Neural cell (in vitro differentiated cells): ENCODE data around the gene AMN1.

Experiments used
- EP300 ChIP-seq: fragments of 450-650 bp; conservative IDR thresholded peaks from 2 replicates; pipeline ENCODE4 v1.6.1; 2014; ENCODE audit warnings: antibody characterized with exemption, mild to moderate bottlenecking, moderate library complexity; ENCODE audit not compliant: poor library complexity, severe bottlenecking
- EZH2 ChIP-seq: fragments of 200-600, 300-800 bp; shearing (Covaris generic), sonication (generic); IDR thresholded peaks from 2 replicates; pipeline ENCODE4 v1.6.1; 2014; ENCODE audit warnings: antibody characterized with exemption, low read length, borderline replicate concordance, mild to moderate bottlenecking; ENCODE audit not compliant: insufficient read depth, poor library complexity, severe bottlenecking
- POLR2AphosphoS5 ChIP-seq: IDR thresholded peaks from 2 replicates; pipeline ENCODE4 v1.6.1; 2012
- TF ChIP-seq, protein P1 (sequence below): fragments of 450-650 bp; IDR thresholded peaks from 2 replicates; pipeline ENCODE4 v1.5.1; 2014; ENCODE audit warnings: antibody characterized with exemption, mild to moderate bottlenecking, moderate library complexity; ENCODE audit not compliant: poor library complexity, severe bottlenecking
- TF ChIP-seq, protein P2 (sequence below): IDR thresholded peaks from 2 replicates; pipeline ENCODE4 v1.6.1; 2012; ENCODE audit warnings: borderline replicate concordance

DNA sequence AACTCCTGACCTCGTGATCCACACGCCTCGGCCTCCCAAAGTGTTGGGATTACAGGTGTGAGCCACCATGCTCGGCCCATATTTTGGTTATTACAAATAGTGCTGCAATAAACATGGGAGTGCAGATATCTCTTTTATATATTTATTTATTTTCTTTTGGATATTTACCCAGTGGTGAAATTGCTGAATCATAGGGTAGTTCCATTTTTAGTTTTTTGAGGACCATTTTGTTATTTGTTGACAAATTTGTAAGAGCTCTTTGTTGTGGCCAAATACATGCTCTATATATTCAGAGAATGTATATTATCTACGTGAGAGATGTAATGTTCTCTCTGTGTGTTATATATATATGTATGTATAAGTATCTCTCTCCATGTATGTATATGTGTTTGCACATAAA is 15.9 kb downstream of the AMN1 start:
- TF ChIP-seq, protein P1, sequence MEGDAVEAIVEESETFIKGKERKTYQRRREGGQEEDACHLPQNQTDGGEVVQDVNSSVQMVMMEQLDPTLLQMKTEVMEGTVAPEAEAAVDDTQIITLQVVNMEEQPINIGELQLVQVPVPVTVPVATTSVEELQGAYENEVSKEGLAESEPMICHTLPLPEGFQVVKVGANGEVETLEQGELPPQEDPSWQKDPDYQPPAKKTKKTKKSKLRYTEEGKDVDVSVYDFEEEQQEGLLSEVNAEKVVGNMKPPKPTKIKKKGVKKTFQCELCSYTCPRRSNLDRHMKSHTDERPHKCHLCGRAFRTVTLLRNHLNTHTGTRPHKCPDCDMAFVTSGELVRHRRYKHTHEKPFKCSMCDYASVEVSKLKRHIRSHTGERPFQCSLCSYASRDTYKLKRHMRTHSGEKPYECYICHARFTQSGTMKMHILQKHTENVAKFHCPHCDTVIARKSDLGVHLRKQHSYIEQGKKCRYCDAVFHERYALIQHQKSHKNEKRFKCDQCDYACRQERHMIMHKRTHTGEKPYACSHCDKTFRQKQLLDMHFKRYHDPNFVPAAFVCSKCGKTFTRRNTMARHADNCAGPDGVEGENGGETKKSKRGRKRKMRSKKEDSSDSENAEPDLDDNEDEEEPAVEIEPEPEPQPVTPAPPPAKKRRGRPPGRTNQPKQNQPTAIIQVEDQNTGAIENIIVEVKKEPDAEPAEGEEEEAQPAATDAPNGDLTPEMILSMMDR, result no peak
- TF ChIP-seq, protein P2, sequence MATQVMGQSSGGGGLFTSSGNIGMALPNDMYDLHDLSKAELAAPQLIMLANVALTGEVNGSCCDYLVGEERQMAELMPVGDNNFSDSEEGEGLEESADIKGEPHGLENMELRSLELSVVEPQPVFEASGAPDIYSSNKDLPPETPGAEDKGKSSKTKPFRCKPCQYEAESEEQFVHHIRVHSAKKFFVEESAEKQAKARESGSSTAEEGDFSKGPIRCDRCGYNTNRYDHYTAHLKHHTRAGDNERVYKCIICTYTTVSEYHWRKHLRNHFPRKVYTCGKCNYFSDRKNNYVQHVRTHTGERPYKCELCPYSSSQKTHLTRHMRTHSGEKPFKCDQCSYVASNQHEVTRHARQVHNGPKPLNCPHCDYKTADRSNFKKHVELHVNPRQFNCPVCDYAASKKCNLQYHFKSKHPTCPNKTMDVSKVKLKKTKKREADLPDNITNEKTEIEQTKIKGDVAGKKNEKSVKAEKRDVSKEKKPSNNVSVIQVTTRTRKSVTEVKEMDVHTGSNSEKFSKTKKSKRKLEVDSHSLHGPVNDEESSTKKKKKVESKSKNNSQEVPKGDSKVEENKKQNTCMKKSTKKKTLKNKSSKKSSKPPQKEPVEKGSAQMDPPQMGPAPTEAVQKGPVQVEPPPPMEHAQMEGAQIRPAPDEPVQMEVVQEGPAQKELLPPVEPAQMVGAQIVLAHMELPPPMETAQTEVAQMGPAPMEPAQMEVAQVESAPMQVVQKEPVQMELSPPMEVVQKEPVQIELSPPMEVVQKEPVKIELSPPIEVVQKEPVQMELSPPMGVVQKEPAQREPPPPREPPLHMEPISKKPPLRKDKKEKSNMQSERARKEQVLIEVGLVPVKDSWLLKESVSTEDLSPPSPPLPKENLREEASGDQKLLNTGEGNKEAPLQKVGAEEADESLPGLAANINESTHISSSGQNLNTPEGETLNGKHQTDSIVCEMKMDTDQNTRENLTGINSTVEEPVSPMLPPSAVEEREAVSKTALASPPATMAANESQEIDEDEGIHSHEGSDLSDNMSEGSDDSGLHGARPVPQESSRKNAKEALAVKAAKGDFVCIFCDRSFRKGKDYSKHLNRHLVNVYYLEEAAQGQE, result no peak
- TF ChIP-seq EP300 (no peak), POLR2AphosphoS5 (no peak), EZH2 (no peak)
